Mucosa of stomach (tissue), 1 donor: ENCODE data around the gene GRK6.

Experiments used
- H3K27me3 ChIP-seq: one replicate; pipeline ENCODE4 v1.7.0; 2013; ENCODE audit warnings: mild to moderate bottlenecking, low read length; ENCODE audit not compliant: control insufficient read depth, insufficient read depth
- H3K36me3 ChIP-seq: one replicate; pipeline ENCODE4 v1.7.0; 2013; ENCODE audit warnings: low read length; ENCODE audit not compliant: control insufficient read depth, insufficient read depth
- H3K4me1 ChIP-seq: one replicate; pipeline ENCODE4 v1.7.0; 2013; ENCODE audit warnings: mild to moderate bottlenecking, low read length; ENCODE audit not compliant: control insufficient read depth, insufficient read depth
- H3K4me3 ChIP-seq: one replicate; pipeline ENCODE4 v1.7.0; 2013; ENCODE audit warnings: low read length
- H3K9ac ChIP-seq: one replicate; pipeline ENCODE4 v1.7.0; 2013; ENCODE audit warnings: mild to moderate bottlenecking, low read length, moderate library complexity
- H3K9me3 ChIP-seq: one replicate; pipeline ENCODE4 v1.7.0; 2013; ENCODE audit warnings: mild to moderate bottlenecking, low read length, moderate library complexity; ENCODE audit not compliant: control insufficient read depth
- donor health status: Pancreatic carcinoma.

The GRK6 gene

DNA sequence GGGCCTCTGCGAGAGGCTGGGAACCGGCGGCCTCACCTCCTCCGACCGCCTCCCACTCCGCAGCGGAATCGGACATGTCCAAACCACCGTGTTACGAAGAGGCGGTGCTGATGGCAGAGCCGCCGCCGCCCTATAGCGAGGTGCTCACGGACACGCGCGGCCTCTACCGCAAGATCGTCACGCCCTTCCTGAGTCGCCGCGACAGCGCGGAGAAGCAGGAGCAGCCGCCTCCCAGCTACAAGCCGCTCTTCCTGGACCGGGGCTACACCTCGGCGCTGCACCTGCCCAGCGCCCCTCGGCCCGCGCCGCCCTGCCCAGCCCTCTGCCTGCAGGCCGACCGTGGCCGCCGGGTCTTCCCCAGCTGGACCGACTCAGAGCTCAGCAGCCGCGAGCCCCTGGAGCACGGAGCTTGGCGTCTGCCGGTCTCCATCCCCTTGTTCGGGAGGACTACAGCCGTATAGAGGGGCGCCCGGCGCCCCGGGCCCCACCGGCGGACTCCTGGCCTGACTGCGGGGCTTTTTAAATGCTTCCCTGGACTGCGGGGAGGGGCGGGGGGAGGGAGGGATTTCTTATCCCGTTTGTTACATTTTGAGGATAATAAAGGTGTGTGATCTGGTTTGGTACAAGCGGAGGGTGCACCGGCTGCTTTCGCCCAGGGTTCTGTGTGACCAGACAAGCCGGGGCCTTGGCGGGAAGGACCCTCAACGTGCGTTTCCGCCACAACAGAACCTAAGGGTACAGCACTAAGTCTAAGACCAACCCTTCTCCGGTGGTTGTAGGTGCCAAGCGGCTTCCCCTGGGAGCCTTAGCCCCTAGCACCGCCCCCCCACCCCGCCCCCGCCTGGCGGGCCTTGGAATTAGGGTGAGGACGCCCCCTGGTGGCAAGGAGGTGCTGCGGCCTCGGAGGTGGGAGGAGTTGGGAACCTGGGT lies 29.4 kb downstream of the GRK6 start:
- Histone ChIP-seq H3K27me3 (peaks cover 7% of the 10 kb centered on the region), H3K9ac (peak overlapping the region; percentile 57), H3K4me1 (peaks cover 23% of the 10 kb centered on the region), H3K9me3 (no peaks in the 10 kb centered on the region), H3K36me3 (no peaks in the 10 kb centered on the region), H3K4me3 (peak overlapping the region; percentile 41)

GRCh38 chr5:177456591-177456964 lies 30.1 kb downstream of the GRK6 start:
- Histone ChIP-seq H3K9me3 (no peaks in the 10 kb centered on the region), H3K36me3 (no peaks in the 10 kb centered on the region), H3K4me3 (no peak overlapping the region), H3K27me3 (peaks cover 7% of the 10 kb centered on the region), H3K9ac (no peak overlapping the region), H3K4me1 (peaks cover 23% of the 10 kb centered on the region)

DNA sequence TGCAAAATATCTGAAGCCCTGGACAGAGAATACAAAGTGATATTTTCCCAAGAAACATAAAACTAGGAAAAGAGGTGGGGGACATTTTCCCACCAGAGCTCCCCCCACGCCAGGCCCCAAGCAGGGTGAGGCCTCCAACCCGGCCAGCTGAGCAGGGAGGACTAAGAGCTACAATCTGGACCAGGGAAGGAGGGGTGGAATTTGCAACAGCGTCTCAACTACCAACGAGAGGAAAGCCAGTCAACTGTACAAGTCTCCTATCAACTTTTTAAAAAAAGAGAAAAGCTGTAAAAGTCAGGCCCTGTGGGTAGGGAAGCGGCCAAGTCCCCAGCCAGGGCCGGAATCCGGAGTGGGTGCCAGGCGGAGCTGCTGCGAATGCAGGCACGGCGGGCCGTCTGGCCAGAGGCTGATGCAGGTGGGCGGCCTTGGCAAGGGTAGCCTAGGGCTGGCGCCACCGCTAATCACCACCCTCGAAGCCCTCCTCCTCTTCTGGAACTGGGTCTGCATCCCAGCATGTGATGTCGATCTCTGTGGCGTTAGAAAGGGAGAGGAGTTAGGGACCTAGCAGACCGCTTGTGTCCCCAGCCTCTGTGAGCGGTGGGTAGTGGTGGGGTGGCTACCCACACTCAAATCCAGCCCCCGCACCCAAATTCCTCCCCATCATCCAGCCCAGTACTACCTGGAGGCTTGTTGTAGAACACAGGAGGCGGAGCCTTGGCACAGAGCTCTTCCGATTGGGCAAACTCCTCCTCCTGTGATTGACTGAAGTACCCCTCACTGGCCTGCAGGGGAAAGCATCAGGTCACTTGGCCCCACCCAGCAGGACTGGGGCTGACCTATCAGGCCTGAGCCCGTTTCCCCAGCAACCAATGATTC lies 30.7 kb downstream of the GRK6 start:
- Histone ChIP-seq H3K4me1 (peaks cover 23% of the 10 kb centered on the region), H3K9ac (no peak overlapping the region), H3K4me3 (no peak overlapping the region), H3K36me3 (no peaks in the 10 kb centered on the region), H3K9me3 (no peaks in the 10 kb centered on the region), H3K27me3 (peaks cover 7% of the 10 kb centered on the region)

GRCh38 chr5:177457852-177458681 lies 31.6 kb downstream of the GRK6 start:
- Histone ChIP-seq H3K4me1 (peaks cover 23% of the 10 kb centered on the region), H3K36me3 (no peaks in the 10 kb centered on the region)

GRCh38 chr5:177458912-177459350 lies 32.5 kb downstream of the GRK6 start:
- Histone ChIP-seq H3K9me3 (no peaks in the 10 kb centered on the region), H3K4me3 (no peak overlapping the region), H3K36me3 (no peaks in the 10 kb centered on the region), H3K4me1 (peaks cover 18% of the 10 kb centered on the region), H3K9ac (no peak overlapping the region), H3K27me3 (no peaks in the 10 kb centered on the region)

More at GRCh38 chr5:177457852-177458681, 31.6 kb downstream of the GRK6 start:
- Histone ChIP-seq H3K9me3 (no peaks in the 10 kb centered on the region), H3K4me3 (no peak overlapping the region), H3K27me3 (peaks cover 5% of the 10 kb centered on the region), H3K9ac (no peak overlapping the region)

DNA sequence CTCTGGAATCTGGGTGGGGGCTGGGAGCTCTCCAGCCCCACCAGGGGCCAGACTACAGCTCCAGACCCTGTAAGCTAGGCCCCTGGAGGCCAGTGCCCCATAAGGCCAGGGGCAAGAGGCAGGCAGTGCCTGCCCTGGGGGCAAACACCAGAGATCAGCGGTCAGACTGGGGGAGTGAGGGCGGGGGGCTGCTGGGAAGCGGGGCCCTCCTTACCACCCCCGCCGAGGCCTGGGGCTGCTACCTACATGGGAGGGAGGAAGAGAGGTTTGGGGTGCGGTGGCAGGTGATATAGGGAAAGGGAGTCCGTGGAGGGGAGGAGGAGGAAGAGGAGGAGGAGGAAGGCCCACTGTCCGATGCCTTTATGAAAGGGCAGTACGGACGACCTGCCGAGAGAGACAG lies 32.9 kb downstream of the GRK6 start:
- Histone ChIP-seq H3K36me3 (no peaks in the 10 kb centered on the region), H3K9ac (no peak overlapping the region), H3K4me3 (no peak overlapping the region), H3K27me3 (no peaks in the 10 kb centered on the region), H3K9me3 (no peaks in the 10 kb centered on the region), H3K4me1 (peaks cover 14% of the 10 kb centered on the region)

DNA sequence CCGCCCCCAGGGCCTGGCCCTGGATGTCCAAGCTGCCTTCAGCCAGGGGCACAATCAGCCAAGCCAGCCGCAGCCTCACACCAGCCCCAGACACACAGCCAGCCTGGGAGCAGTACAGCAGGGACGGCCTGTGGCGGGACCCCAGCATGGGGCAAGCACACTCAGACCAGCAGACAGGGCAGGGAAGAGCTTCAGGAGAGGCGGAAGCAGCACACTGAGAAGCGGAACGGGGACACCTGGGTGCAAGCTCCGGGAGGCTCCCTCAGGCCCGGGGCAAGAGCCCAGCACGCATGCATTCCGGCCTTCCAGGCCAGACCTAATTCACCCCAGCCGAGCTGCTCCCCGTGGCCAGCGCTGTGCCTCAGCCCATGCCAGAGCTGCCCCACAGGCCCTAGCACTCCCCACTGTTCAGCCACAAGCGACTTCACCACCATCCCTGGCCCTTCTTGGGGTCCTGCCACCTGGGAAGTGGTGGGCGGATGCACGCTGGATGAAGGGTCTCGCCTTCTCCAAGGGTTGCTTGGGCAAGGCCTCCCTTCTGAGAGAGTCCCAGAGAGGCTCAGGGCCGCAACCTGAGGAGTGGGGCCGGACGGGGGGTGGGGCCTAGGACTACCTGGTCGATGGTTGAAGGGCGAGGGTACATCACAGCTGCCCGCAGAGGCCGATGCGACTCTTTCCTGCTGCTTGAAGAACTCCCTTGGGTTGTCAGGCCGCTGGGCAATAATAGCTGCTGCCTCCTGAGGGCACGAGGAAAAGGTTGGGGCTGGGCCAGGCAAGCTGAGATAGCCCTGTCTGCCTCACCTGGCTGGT lies 33.5 kb downstream of the GRK6 start:
- H3K36me3 ChIP-seq: no peaks in the 10 kb centered on the region
- H3K4me3 ChIP-seq: no peak overlapping the region
- no peaks in the 10 kb centered on the region for H3K27me3 ChIP-seq
- H3K9ac ChIP-seq: no peak overlapping the region
- no peaks in the 10 kb centered on the region for H3K9me3 ChIP-seq
- peaks cover 11% of the 10 kb centered on the region for H3K4me1 ChIP-seq

DNA sequence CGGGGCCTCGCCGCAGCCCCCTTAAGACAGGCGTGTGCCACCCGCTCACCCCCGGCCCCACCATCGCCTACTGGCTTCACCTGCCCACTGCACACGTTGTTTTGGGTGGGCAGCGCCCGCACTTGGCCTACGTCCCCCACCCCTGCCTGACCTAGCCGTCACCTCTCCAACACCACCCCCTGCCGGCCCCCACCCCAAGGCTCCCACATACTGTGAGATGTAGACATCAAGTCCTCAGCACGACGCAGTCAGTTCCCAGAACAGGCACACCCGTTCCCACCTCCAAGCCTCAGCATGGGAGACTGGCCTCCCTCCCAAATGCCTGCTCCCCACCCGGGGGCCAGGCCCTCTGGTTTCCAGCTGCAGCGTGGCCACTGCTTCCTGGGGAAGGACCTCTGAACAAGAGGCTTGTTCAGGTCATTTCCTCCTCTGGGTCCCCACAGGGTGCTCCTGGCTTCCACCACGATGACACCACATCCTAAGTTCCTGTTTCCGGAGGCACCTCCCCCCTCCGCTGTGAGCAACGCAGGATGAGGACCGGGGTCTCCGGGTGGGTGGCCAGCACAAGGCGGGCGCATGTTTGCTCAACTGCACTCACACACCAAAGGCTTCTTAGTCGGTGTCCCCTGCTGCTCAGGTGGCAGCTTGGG lies 35.7 kb downstream of the GRK6 start:
- Histone ChIP-seq H3K4me1 (no peaks in the 10 kb centered on the region), H3K36me3 (no peaks in the 10 kb centered on the region), H3K9me3 (no peaks in the 10 kb centered on the region), H3K4me3 (no peak overlapping the region), H3K27me3 (no peaks in the 10 kb centered on the region), H3K9ac (no peak overlapping the region)

- H3K27me3 ChIP-seq: peaks cover under 1% of the 10 kb centered on the region
Observed at GRCh38 chr5:177465044-177465443, 38.6 kb downstream of the GRK6 start.

DNA sequence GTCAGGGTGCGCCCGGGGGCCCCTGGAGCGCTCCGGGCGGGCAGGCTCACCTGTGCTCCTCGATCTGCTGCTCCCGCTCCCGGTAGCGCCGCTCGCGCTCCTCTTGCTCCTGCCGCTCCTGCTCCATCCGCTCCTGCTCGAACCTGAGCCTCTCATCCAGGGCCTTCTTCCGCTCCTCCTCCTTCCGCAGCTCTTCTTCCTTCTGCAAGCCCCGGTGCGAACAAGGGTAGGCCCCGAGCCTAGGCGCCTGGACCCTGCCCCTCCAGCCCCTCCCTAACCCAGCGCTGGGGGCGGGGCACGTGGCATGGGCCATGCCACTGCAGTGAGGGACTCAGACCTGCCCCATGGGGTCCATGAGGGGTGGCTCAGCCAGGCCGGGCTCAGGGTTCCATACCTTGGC lies 40.4 kb downstream of the GRK6 start:
- Histone ChIP-seq H3K4me3 (no peak overlapping the region), H3K9ac (no peak overlapping the region), H3K27me3 (peaks cover 9% of the 10 kb centered on the region), H3K9me3 (no peaks in the 10 kb centered on the region), H3K36me3 (no peaks in the 10 kb centered on the region), H3K4me1 (peaks cover 7% of the 10 kb centered on the region)

More at GRCh38 chr5:177465044-177465443, 38.6 kb downstream of the GRK6 start:
- Histone ChIP-seq H3K9me3 (no peaks in the 10 kb centered on the region), H3K4me3 (no peak overlapping the region), H3K4me1 (peaks cover 4% of the 10 kb centered on the region), H3K36me3 (no peaks in the 10 kb centered on the region), H3K9ac (no peak overlapping the region)
